Right cardiac atrium (tissue), 5 donors: ENCODE measurements around the gene DAAM2. TPM values are rescaled to one million over a fixed set of nuclear protein-coding genes. Genes with fewer than 3 reads are reported as not detected.

Experiments used
- ATAC-seq, 2 donors: fragments of 200-7000 bp; cut with Tn5 transposase; one replicate each; pipeline versions ENCODE4 v1.8.0 to v1.9.1; 2020; ENCODE audit warnings: moderate library complexity in 2 of 2, mild to moderate bottlenecking in 1 of 2
- DNase-seq, 3 donors: peaks; one replicate each; pipeline ENCODE4 v3.0.0-alpha.2; 2020
- H3K27ac ChIP-seq: one replicate; pipeline ENCODE4 v1.5.1; 2013; ENCODE audit warnings: mild to moderate bottlenecking, low read length, control low read depth, moderate library complexity
- H3K27me3 ChIP-seq: one replicate; pipeline ENCODE4 v1.6.1; 2013; ENCODE audit not compliant: control insufficient read depth, insufficient read depth
- H3K4me1 ChIP-seq: one replicate; pipeline ENCODE4 v1.6.1; 2013; ENCODE audit warnings: low read length; ENCODE audit not compliant: control insufficient read depth, insufficient read depth
- H3K4me3 ChIP-seq: one replicate; pipeline ENCODE4 v1.5.1; 2013; ENCODE audit warnings: low read length, control low read depth
- H3K9me3 ChIP-seq: one replicate; pipeline ENCODE4 v1.6.1; 2013; ENCODE audit warnings: low read length; ENCODE audit not compliant: control insufficient read depth
- WGBS: extraction: QIAGEN DNeasy Blood & Tissue Kit; methylation state at CpG from one replicate; pipeline ENCODE4 v1.1.7; 2013; 5-methylcytosine and 5-hydroxymethylcytosine counted together
- intact Hi-C, 4 donors: fragments of 100-400 bp; cut with DNase I; formaldehyde crosslinking; loops; one replicate each; pipeline versions ENCODE4 v1.11.0 to v1.14.0; 2022 to 2023
- polyA plus RNA-seq: library from polyadenylated mRNA; stranded (reverse); fragments of 200-250 nt; gene quantifications from one replicate; pipeline ENCODE4 v1.2.3, GENCODE V29; 2013
- total RNA-seq, 4 donors: library from RNA; stranded (reverse); fragmentation: NEBNext Ultra II Directional; extraction: Animal tissue kit (Norgen Biotek cat#: 25700); gene quantifications; one replicate each; pipeline ENCODE4 v1.2.1, GENCODE V29; 2021
- donor health status: healthy with polysubstance abuse.
- donor health status: DM: no; HTN: yes; CAD: no.
- donor health status: DM: no; HTN: no; CAD: no.
- donor health status: DM: no; HTN: yes; CAD: no; lungs with severe emphysema.
- donor health status: DM: yes; HTN: yes; CAD: no.

The DAAM2 gene
- total and polyA plus RNA-seq, 5 donors = 7.2 to 11.5 (median 9.9) TPM

DNA sequence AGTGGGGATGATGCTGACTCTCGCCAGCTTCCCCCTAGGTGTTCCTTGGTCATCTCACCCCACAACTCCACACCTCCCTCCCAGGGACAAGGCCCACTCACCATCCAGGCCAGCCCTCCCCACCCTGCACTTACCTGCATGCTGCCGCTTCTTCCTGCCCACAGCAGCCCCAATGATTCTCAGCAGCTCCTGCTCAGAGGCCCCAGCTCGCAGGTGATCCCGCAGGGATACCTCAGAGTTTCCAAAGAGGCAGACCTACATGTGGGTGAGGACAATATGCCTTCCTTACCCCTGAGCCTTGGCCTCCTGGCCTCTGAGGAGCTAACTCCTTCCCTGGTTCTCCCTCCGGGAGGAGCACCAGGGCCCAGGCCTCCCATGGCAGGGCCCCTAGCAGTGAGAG lies 117.5 kb downstream of the DAAM2 start:
- Histone ChIP-seq H3K27me3 (no peaks in the 10 kb centered on the region), H3K27ac (no peak overlapping the region), H3K9me3 (no peaks in the 10 kb centered on the region), H3K4me3 (no peak overlapping the region), H3K4me1 (no peaks in the 10 kb centered on the region)
- intact Hi-C loops = no loop called here
- WGBS = 94% methylated on average over 5 of the region's 5 CpGs
- no peak for ATAC-seq
- no peak for DNase-seq

- DNase-seq = no peak
- intact Hi-C loops = no loop called here
- Histone ChIP-seq H3K4me1 (no peaks in the 10 kb centered on the region), H3K27ac (no peak overlapping the region), H3K27me3 (no peaks in the 10 kb centered on the region), H3K9me3 (no peaks in the 10 kb centered on the region), H3K4me3 (no peak overlapping the region)
- ATAC-seq = no peak
These were observed 118.0 kb downstream of the DAAM2 start for GRCh38 chr6:39910164-39910563.

GRCh38 chr6:39910744-39911143 lies 118.6 kb downstream of the DAAM2 start:
- WGBS = 99% methylated on average over 2 of the region's 2 CpGs
- Histone ChIP-seq H3K9me3 (no peaks in the 10 kb centered on the region), H3K27ac (no peak overlapping the region), H3K27me3 (no peaks in the 10 kb centered on the region), H3K4me3 (no peak overlapping the region), H3K4me1 (no peaks in the 10 kb centered on the region)
- DNase-seq (no peak), ATAC-seq (no peak)
- intact Hi-C loops = no loop called here

DNA sequence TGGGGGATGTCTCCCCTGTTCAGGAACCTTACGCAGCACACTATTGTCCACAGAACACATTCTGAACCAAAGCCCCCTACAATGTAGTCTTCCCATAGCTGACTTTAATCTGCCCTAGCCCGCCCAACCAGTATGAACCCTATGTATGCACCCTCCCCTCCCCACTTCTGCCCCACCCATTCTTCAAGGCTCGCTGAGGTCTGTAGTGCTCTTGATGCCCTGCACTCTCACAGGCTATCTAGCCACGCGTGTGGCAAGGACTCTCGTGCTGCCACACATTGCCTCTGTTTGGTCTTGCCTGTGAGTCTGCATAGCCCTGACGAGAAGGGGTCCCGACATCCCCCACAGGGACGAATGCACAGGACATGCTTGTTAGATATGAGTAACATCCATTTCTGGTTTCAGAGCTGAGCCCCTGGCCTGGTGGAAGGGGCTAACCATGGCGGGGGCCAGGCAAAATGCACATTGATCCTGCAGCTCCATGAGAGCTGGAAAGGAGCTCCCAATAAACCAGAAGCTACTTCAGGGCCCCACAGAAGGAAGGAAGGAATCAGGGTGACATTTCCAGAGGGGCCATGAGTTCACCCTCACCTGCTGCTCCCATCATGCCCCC lies 119.4 kb downstream of the DAAM2 start:
- DNase-seq = no peak
- intact Hi-C loops = no loop called here
- no peak overlapping the region for H3K27ac ChIP-seq
- no peak for ATAC-seq
- H3K4me3 ChIP-seq = no peak overlapping the region
- H3K4me1 ChIP-seq = no peaks in the 10 kb centered on the region
- H3K27me3 ChIP-seq = no peaks in the 10 kb centered on the region
- 94% methylated on average over 10 of the region's 10 CpGs for WGBS
- H3K9me3 ChIP-seq = no peaks in the 10 kb centered on the region

GRCh38 chr6:39912446-39912845 lies 120.3 kb downstream of the DAAM2 start:
- Histone ChIP-seq H3K9me3 (no peaks in the 10 kb centered on the region), H3K27me3 (no peaks in the 10 kb centered on the region), H3K4me1 (no peaks in the 10 kb centered on the region), H3K27ac (no peak overlapping the region), H3K4me3 (no peak overlapping the region)
- DNase-seq = no peak
- 94% methylated on average over 4 of the region's 4 CpGs for WGBS
- no peak for ATAC-seq
- intact Hi-C loops = no loop called here

DNA sequence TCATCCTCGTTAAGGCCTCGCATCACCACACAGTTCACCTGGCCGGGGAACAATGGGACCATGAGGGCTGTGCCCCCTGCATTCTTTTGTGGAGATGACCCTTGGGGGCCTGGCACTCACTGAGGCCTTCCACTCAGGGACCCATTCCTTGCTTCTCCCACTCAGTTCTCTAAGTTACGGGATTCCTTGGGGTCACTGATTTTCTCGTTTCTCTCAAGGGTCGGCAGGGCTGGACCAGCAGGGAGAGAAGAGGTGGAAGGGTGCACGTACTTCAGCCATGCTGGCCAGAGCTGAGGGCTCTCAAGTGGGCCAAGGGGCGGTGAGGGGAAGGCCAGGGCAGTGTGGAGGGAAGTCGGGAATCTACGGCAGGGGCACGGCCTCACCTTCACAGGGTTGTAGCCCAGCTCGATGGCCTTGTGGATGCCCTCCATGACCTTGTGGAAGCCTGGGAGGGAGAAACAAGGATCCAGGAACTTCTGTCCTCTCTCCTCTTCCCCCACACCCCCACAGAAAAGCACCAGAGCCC lies 121.3 kb downstream of the DAAM2 start:
- WGBS = 93% methylated on average over 12 of the region's 12 CpGs
- Histone ChIP-seq H3K27ac (no peak overlapping the region), H3K9me3 (no peaks in the 10 kb centered on the region), H3K27me3 (no peaks in the 10 kb centered on the region), H3K4me1 (no peaks in the 10 kb centered on the region), H3K4me3 (no peak overlapping the region)
- intact Hi-C loops = no loop called here
- no peak for DNase-seq
- no peak for ATAC-seq

DNA sequence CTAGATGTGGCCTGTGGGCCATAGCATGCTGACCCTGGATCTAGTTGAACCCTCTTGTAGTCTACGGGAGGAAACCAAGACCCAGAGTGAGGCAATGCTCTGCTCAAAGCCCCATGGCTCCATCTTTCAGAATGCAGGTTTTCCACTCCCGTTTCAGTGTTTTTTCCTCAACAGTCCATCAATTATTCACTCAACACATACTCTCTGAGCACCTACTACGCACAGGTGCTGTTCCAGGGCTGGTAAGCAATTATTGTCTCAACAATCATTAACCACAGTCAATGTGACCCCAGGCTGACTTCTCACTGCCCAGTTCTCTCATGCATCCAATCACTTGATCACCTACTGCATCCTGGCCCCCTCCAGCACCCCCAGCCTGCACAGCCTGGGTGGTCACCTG lies 122.1 kb downstream of the DAAM2 start:
- intact Hi-C loops = no loop called here
- no peak for ATAC-seq
- Histone ChIP-seq H3K27me3 (no peaks in the 10 kb centered on the region), H3K27ac (no peak overlapping the region), H3K4me1 (no peaks in the 10 kb centered on the region), H3K4me3 (no peak overlapping the region), H3K9me3 (no peaks in the 10 kb centered on the region)
- WGBS = 97% methylated on average over 3 of the region's 3 CpGs
- no peak for DNase-seq

- 96% methylated on average over 5 of the region's 5 CpGs for WGBS
- no peak overlapping the region for H3K4me3 ChIP-seq
- no peaks in the 10 kb centered on the region for H3K27me3 ChIP-seq
- ATAC-seq = no peak
- H3K27ac ChIP-seq = no peak overlapping the region
- no peaks in the 10 kb centered on the region for H3K9me3 ChIP-seq
- DNase-seq = no peak
- intact Hi-C loops = no loop called here
- no peaks in the 10 kb centered on the region for H3K4me1 ChIP-seq
These were observed 123.7 kb downstream of the DAAM2 start for GRCh38 chr6:39915866-39916265.

DNA sequence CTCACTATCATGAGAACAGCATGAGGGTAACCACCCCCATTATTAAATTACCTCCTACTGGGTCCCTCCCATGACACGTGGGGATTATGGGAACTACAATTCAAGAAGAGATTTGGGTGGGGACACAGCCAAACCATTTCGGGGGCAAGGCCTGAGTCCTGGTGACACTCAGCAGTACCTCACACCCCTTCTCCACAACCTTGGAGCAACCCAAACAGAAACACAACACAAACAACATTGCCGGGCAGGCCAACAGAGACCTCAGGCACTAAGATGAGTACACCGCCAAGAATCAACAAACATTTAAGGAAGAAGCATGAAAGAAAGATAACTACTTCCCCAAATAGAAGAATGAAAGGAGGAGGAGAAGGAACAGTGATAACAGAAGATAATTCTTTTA lies 125.2 kb downstream of the DAAM2 start:
- Histone ChIP-seq H3K27ac (no peak overlapping the region), H3K9me3 (no peaks in the 10 kb centered on the region), H3K4me3 (no peak overlapping the region), H3K4me1 (no peaks in the 10 kb centered on the region), H3K27me3 (no peaks in the 10 kb centered on the region)
- intact Hi-C loops = no loop called here
- no peak for DNase-seq
- ATAC-seq = no peak
- 72% methylated on average over 4 of the region's 4 CpGs for WGBS

- no peak for DNase-seq
- H3K4me3 ChIP-seq = no peak overlapping the region
- no peaks in the 10 kb centered on the region for H3K27me3 ChIP-seq
- ATAC-seq = no peak
- 81% methylated on average over 3 of the region's 3 CpGs for WGBS
- H3K27ac ChIP-seq = no peak overlapping the region
- no peaks in the 10 kb centered on the region for H3K9me3 ChIP-seq
- no peaks in the 10 kb centered on the region for H3K4me1 ChIP-seq
- intact Hi-C loops = no loop called here
These were observed 125.8 kb downstream of the DAAM2 start for GRCh38 chr6:39917981-39918380.

GRCh38 chr6:39918831-39919230 lies 126.7 kb downstream of the DAAM2 start:
- H3K9me3 ChIP-seq = no peaks in the 10 kb centered on the region
- H3K4me1 ChIP-seq = no peaks in the 10 kb centered on the region
- intact Hi-C loops = no loop called here
- WGBS = 90% methylated on average over 5 of the region's 5 CpGs
- DNase-seq (no peak), ATAC-seq (no peak)
- no peak overlapping the region for H3K27ac ChIP-seq
- no peak overlapping the region for H3K4me3 ChIP-seq
- no peaks in the 10 kb centered on the region for H3K27me3 ChIP-seq

DNA sequence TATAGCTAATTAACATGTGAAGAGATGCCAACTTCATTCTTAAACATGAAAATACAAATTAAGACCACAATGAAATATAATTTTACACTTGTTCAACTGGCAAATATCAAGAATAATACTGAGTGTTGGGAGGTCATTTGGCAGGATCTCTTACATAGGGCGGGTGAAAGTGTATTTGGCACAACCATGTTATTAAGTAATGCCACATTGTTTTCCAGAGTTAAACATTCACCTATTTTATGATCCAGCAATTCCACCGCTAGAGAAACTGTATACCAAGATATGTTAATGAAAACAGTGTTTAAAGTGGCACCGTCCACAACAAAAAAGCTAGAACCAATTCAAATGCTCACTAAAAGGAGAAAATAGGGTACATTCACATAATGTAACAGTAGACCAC lies 128.0 kb downstream of the DAAM2 start:
- Histone ChIP-seq H3K4me1 (no peaks in the 10 kb centered on the region), H3K4me3 (no peak overlapping the region), H3K27me3 (no peaks in the 10 kb centered on the region), H3K27ac (no peak overlapping the region), H3K9me3 (no peaks in the 10 kb centered on the region)
- ATAC-seq (no peak), DNase-seq (no peak)
- intact Hi-C loops = no loop called here
- WGBS = 89% methylated on average over 3 of the region's 3 CpGs
